Mucosa of rectum (tissue), 2 donors: ENCODE results near the gene MICAL3.

ENCODE experiments used
- H3K27ac ChIP-seq, 2 donors: one replicate each; pipeline ENCODE4 v1.7.0; 2013; ENCODE audit warnings: inconsistent platforms in 2 of 2, low read depth in 2 of 2, low read length in 2 of 2
- H3K27me3 ChIP-seq, 2 donors: one replicate each; pipeline ENCODE4 v1.7.0; 2013; ENCODE audit warnings: low read length in 2 of 2; ENCODE audit not compliant: control insufficient read depth in 2 of 2, insufficient read depth in 2 of 2
- H3K36me3 ChIP-seq, 2 donors: one replicate each; pipeline ENCODE4 v1.7.0; 2013; ENCODE audit warnings: low read length in 2 of 2; ENCODE audit not compliant: control insufficient read depth in 2 of 2, insufficient read depth in 2 of 2
- H3K4me1 ChIP-seq, 2 donors: one replicate each; pipeline ENCODE4 v1.7.0; 2013; ENCODE audit warnings: low read length in 2 of 2, mild to moderate bottlenecking in 1 of 2; ENCODE audit not compliant: control insufficient read depth in 2 of 2, insufficient read depth in 2 of 2
- H3K4me3 ChIP-seq, 2 donors: one replicate each; pipeline ENCODE4 v1.7.0; 2013; ENCODE audit warnings: low read length in 2 of 2
- H3K9ac ChIP-seq, 2 donors: one replicate each; pipeline ENCODE4 v1.7.0; 2013; ENCODE audit warnings: low read length in 2 of 2, low read depth in 1 of 2, mild to moderate bottlenecking in 1 of 2
- H3K9me3 ChIP-seq, 2 donors: one replicate each; pipeline ENCODE4 v1.7.0; 2013; ENCODE audit warnings: low read length in 2 of 2; ENCODE audit not compliant: control insufficient read depth in 2 of 2
- donor health status: healthy.
- donor health status: Normal muscosa, but diverticular disease.

The MICAL3 gene

GRCh38 chr22:17958166-17958565 is 66.2 kb downstream of the MICAL3 start:
- Histone ChIP-seq H3K36me3 (peaks cover 2 to 4% of the 10 kb centered on the region in 2 donors), H3K4me3 (no peak overlapping the region), H3K9ac (no peak overlapping the region), H3K9me3 (no peaks in the 10 kb centered on the region), H3K4me1 (peaks cover 3 to 13% of the 10 kb centered on the region in 2 donors), H3K27ac (no peak overlapping the region), H3K27me3 (no peaks in the 10 kb centered on the region)

GRCh38 chr22:17957693-17958092 is 66.7 kb downstream of the MICAL3 start:
- Histone ChIP-seq H3K9me3 (no peaks in the 10 kb centered on the region), H3K4me3 (no peak overlapping the region), H3K27me3 (no peaks in the 10 kb centered on the region), H3K36me3 (peaks cover 2 to 4% of the 10 kb centered on the region in 2 donors), H3K4me1 (peaks cover 3 to 13% of the 10 kb centered on the region in 2 donors), H3K9ac (no peak overlapping the region), H3K27ac (no peak overlapping the region)

- Histone ChIP-seq H3K36me3 (peaks cover 2 to 4% of the 10 kb centered on the region in 2 donors), H3K27me3 (no peaks in the 10 kb centered on the region), H3K27ac (no peak overlapping the region), H3K9ac (no peak overlapping the region), H3K9me3 (no peaks in the 10 kb centered on the region), H3K4me1 (peaks cover 3 to 13% of the 10 kb centered on the region in 2 donors), H3K4me3 (no peak overlapping the region)
Observed at GRCh38 chr22:17957204-17957603, 67.2 kb downstream of the MICAL3 start.

- H3K9ac ChIP-seq: no peak overlapping the region
- H3K36me3 ChIP-seq: peaks cover 0 to 4% of the 10 kb centered on the region in 2 donors
- H3K4me1 ChIP-seq: peaks cover 3 to 13% of the 10 kb centered on the region in 2 donors
- no peak overlapping the region for H3K4me3 ChIP-seq
- H3K9me3 ChIP-seq: no peaks in the 10 kb centered on the region
- H3K27ac ChIP-seq: no peak overlapping the region
- no peaks in the 10 kb centered on the region for H3K27me3 ChIP-seq
Observed at GRCh38 chr22:17956630-17957029, 67.7 kb downstream of the MICAL3 start.

GRCh38 chr22:17955590-17956379 is 68.6 kb downstream of the MICAL3 start:
- peaks cover 5 to 15% of the 10 kb centered on the region in 2 donors for H3K4me1 ChIP-seq
- no peaks in the 10 kb centered on the region for H3K27me3 ChIP-seq
- no peak overlapping the region for H3K9ac ChIP-seq
- H3K27ac ChIP-seq: no peak overlapping the region
- no peak overlapping the region for H3K4me3 ChIP-seq
- H3K9me3 ChIP-seq: no peaks in the 10 kb centered on the region
- peaks cover 0 to 4% of the 10 kb centered on the region in 2 donors for H3K36me3 ChIP-seq

- H3K36me3 ChIP-seq: peaks cover 0 to 4% of the 10 kb centered on the region in 2 donors
- peak overlapping the region in 1 of 2 donors; percentile 21 for H3K27ac ChIP-seq
- H3K4me3 ChIP-seq: no peak overlapping the region
- no peaks in the 10 kb centered on the region for H3K9me3 ChIP-seq
- H3K4me1 ChIP-seq: peaks cover 9 to 15% of the 10 kb centered on the region in 2 donors
- H3K9ac ChIP-seq: no peak overlapping the region
- H3K27me3 ChIP-seq: no peaks in the 10 kb centered on the region
Observed at GRCh38 chr22:17954860-17955587, 69.3 kb downstream of the MICAL3 start.

GRCh38 chr22:17954200-17954859 is 70.0 kb downstream of the MICAL3 start:
- H3K4me3 ChIP-seq: no peak overlapping the region
- peak overlapping the region in 1 of 2 donors; percentile 21 for H3K27ac ChIP-seq
- H3K9ac ChIP-seq: no peak overlapping the region
- H3K36me3 ChIP-seq: no peaks in the 10 kb centered on the region
- H3K27me3 ChIP-seq: no peaks in the 10 kb centered on the region
- H3K4me1 ChIP-seq: peaks cover 9 to 15% of the 10 kb centered on the region in 2 donors
- no peaks in the 10 kb centered on the region for H3K9me3 ChIP-seq

GRCh38 chr22:17953147-17953546 is 71.2 kb downstream of the MICAL3 start:
- Histone ChIP-seq H3K9ac (no peak overlapping the region), H3K27me3 (no peaks in the 10 kb centered on the region), H3K27ac (no peak overlapping the region)

GRCh38 chr22:17952273-17952801 is 72.0 kb downstream of the MICAL3 start:
- Histone ChIP-seq H3K27ac (no peak overlapping the region), H3K9ac (no peak overlapping the region), H3K4me1 (peaks cover 9 to 15% of the 10 kb centered on the region in 2 donors), H3K4me3 (no peak overlapping the region), H3K27me3 (no peaks in the 10 kb centered on the region), H3K9me3 (no peaks in the 10 kb centered on the region), H3K36me3 (no peaks in the 10 kb centered on the region)

More at GRCh38 chr22:17953147-17953546, 71.2 kb downstream of the MICAL3 start:
- Histone ChIP-seq H3K9me3 (no peaks in the 10 kb centered on the region), H3K36me3 (no peaks in the 10 kb centered on the region), H3K4me3 (no peak overlapping the region), H3K4me1 (peaks cover 9 to 15% of the 10 kb centered on the region in 2 donors)
